HepG2 (cell line): Measurements from ENCODE around the gene UNC50. TPM values are rescaled to one million over a fixed set of nuclear protein-coding genes. Genes with fewer than 3 reads are reported as not detected.

Source experiments
- CREM ChIP-seq, 2 experiments: sonication (generic) in 1 of 2; formaldehyde crosslinking in 1 of 2; IDR thresholded peaks; 2 replicates each; pipeline versions ENCODE4 v1.4.0 to v1.6.1; 2016 to 2020; ENCODE audit warnings: antibody characterized with exemption in 1 of 2, mild to moderate bottlenecking in 1 of 2, missing genetic modification reagents in 1 of 2
- FIP1L1 ChIP-seq: fragments of 200-400 bp; formaldehyde crosslinking; IDR thresholded peaks from 2 replicates; pipeline ENCODE4 v1.6.1; 2018; ENCODE audit warnings: low read depth, mild to moderate bottlenecking, low read length, moderate library complexity, borderline replicate concordance; ENCODE audit not compliant: insufficient read depth
- GABPB1 ChIP-seq: IDR thresholded peaks from 2 replicates; pipeline ENCODE4 v1.6.1; 2016; ENCODE audit warnings: mild to moderate bottlenecking, missing genetic modification reagents, moderate library complexity, missing compliant biosample characterization
- HOXA5 ChIP-seq: sonication (generic); formaldehyde crosslinking; IDR thresholded peaks from 2 replicates; pipeline ENCODE4 v1.4.0; 2020; ENCODE audit warnings: missing genetic modification reagents
- KMT2A ChIP-seq: sonication (generic); formaldehyde crosslinking; IDR thresholded peaks from 2 replicates; pipeline ENCODE4 v1.4.0; 2020; ENCODE audit warnings: missing genetic modification reagents
- RFX1 ChIP-seq: fragments of 450-650 bp; IDR thresholded peaks from 2 replicates; pipeline ENCODE4 v1.6.1; 2017
- ZNF224 ChIP-seq: sonication (generic); formaldehyde crosslinking; IDR thresholded peaks from 2 replicates; pipeline ENCODE4 v1.5.0; 2020; ENCODE audit warnings: mild to moderate bottlenecking, missing genetic modification reagents
- ZNF331 ChIP-seq: sonication (generic); formaldehyde crosslinking; IDR thresholded peaks from 2 replicates; pipeline ENCODE4 v1.4.0; 2020; ENCODE audit warnings: missing genetic modification reagents
- polyA plus RNA-seq, 8 experiments: library from polyadenylated mRNA; depleted of rRNA in 3 of 8; stranded (reverse) in 7 of 8; unstranded in 1 of 8; fragments of >200 nt; fragmentation: Illumina TruSeq in 4 of 8; extraction: Trizol in 4 of 8; gene quantifications; 2 replicates each; pipeline versions ENCODE4 v1.2.1 to v1.2.3, GENCODE V29; 2011 to 2016; ENCODE audit warnings: low read depth in 4 of 8, missing spikeins in 1 of 8, mixed read lengths in 1 of 8; ENCODE audit not compliant: insufficient read depth in 1 of 8
- total RNA-seq, 5 experiments: library from RNA; depleted of rRNA; stranded (reverse); fragments of >200 nt; fragmentation: Illumina TruSeq; extraction: Trizol; gene quantifications; 2 replicates each; pipeline ENCODE4 v1.2.3, GENCODE V29; 2016; ENCODE audit warnings: low read depth in 1 of 5
- TF ChIP-seq, protein P1 (sequence below): sonication (generic); formaldehyde crosslinking; conservative IDR thresholded peaks from 2 replicates; pipeline ENCODE4 v1.8.0; 2022; ENCODE audit warnings: mild to moderate bottlenecking, moderate library complexity, missing genetic modification reagents
- TF ChIP-seq, protein P2 (sequence below): sonication (generic); formaldehyde crosslinking; IDR thresholded peaks from 2 replicates; pipeline ENCODE4 v1.5.1; 2020; ENCODE audit warnings: mild to moderate bottlenecking, missing genetic modification reagents, borderline replicate concordance
- TF ChIP-seq, protein P3 (sequence below): sonication (generic); formaldehyde crosslinking; IDR thresholded peaks from 2 replicates; pipeline ENCODE4 v1.4.0; 2020; ENCODE audit warnings: low read depth, missing genetic modification reagents
- TF ChIP-seq, protein P4 (sequence below): sonication (generic); formaldehyde crosslinking; IDR thresholded peaks from 2 replicates; pipeline ENCODE4 v1.4.0; 2020; ENCODE audit warnings: missing genetic modification reagents
- TF ChIP-seq, protein P5 (sequence below): sonication (generic); formaldehyde crosslinking; IDR thresholded peaks from 2 replicates; pipeline ENCODE4 v1.5.1; 2020; ENCODE audit warnings: missing genetic modification reagents, mild to moderate bottlenecking, borderline replicate concordance

Gene UNC50
- total and polyA plus RNA-seq, 2 of the 13 experiments (the other 11 are each of a cell fraction or from before 2014, with no cell fraction given) = 92.6 to 95.6 TPM

DNA sequence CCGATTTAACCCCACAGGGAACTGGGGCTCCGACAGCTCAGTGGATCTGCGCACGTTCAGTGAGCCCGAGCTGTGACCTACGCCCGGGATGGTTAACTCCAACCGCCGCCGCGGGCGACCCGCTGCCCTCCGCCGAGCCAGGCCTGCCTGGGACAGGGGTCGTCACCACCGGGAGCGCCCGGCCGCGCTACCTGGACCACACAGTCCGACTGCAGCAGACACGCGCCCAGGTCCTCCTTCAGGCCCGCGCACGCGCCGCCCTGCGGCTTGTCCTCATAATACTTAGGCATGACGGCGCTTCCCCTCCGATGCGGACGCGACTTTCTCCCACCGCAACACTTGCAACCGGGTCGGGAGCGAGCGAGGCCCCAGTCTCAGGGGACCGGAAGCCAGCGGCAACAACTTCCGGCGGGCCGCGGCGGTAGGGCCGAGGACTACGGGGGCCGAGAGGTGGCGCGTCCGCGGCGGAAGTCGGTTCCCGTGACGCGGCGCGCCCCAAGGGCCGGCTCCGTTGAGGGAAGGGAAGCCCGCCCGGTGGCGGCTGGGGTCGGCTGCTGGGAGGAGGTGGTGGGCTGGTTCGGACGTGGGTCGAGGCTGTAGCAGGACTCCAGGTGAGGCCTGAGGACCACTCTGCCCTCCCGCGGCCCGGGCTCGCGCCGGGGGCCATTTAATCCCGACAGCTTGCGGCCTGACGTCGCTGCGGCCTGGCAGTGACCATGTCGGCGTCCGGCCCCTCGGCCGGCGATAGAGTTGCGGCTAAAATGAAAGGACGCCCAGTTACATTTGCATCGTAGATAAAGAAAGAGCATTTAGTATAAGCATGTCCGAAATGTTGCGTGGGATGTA, at the start of gene UNC50, which contains the start of gene COA5 (continued):
- TF ChIP-seq, protein P1, sequence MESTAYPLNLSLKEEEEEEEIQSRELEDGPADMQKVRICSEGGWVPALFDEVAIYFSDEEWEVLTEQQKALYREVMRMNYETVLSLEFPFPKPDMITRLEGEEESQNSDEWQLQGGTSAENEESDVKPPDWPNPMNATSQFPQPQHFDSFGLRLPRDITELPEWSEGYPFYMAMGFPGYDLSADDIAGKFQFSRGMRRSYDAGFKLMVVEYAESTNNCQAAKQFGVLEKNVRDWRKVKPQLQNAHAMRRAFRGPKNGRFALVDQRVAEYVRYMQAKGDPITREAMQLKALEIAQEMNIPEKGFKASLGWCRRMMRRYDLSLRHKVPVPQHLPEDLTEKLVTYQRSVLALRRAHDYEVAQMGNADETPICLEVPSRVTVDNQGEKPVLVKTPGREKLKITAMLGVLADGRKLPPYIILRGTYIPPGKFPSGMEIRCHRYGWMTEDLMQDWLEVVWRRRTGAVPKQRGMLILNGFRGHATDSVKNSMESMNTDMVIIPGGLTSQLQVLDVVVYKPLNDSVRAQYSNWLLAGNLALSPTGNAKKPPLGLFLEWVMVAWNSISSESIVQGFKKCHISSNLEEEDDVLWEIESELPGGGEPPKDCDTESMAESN (CRISPR knock-in tag) = peak; percentile 95
- TF ChIP-seq KMT2A (CRISPR knock-in tag) (peak; percentile 100), ZNF331 (CRISPR knock-in tag) (peak; percentile 94), ZNF224 (CRISPR knock-in tag) (peak; percentile 95; the same call in 1 of the 2 replicates), GABPB1 (CRISPR knock-in tag) (peak; percentile 100), RFX1 (no peak), HOXA5 (CRISPR knock-in tag) (peak; percentile 98), FIP1L1 (no peak), CREM (IDR thresholded peaks at IDR 0.05) (peak; percentile 63; the same call in 1 of the 2 replicates), CREM (CRISPR knock-in tag; IDR thresholded peaks at IDR 0.05) (no peak)
- TF ChIP-seq, protein P2, sequence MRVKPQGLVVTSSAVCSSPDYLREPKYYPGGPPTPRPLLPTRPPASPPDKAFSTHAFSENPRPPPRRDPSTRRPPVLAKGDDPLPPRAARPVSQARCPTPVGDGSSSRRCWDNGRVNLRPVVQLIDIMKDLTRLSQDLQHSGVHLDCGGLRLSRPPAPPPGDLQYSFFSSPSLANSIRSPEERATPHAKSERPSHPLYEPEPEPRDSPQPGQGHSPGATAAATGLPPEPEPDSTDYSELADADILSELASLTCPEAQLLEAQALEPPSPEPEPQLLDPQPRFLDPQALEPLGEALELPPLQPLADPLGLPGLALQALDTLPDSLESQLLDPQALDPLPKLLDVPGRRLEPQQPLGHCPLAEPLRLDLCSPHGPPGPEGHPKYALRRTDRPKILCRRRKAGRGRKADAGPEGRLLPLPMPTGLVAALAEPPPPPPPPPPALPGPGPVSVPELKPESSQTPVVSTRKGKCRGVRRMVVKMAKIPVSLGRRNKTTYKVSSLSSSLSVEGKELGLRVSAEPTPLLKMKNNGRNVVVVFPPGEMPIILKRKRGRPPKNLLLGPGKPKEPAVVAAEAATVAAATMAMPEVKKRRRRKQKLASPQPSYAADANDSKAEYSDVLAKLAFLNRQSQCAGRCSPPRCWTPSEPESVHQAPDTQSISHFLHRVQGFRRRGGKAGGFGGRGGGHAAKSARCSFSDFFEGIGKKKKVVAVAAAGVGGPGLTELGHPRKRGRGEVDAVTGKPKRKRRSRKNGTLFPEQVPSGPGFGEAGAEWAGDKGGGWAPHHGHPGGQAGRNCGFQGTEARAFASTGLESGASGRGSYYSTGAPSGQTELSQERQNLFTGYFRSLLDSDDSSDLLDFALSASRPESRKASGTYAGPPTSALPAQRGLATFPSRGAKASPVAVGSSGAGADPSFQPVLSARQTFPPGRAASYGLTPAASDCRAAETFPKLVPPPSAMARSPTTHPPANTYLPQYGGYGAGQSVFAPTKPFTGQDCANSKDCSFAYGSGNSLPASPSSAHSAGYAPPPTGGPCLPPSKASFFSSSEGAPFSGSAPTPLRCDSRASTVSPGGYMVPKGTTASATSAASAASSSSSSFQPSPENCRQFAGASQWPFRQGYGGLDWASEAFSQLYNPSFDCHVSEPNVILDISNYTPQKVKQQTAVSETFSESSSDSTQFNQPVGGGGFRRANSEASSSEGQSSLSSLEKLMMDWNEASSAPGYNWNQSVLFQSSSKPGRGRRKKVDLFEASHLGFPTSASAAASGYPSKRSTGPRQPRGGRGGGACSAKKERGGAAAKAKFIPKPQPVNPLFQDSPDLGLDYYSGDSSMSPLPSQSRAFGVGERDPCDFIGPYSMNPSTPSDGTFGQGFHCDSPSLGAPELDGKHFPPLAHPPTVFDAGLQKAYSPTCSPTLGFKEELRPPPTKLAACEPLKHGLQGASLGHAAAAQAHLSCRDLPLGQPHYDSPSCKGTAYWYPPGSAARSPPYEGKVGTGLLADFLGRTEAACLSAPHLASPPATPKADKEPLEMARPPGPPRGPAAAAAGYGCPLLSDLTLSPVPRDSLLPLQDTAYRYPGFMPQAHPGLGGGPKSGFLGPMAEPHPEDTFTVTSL (CRISPR knock-in tag) = peak; percentile 42; the same call in 1 of the 2 replicates
- TF ChIP-seq, protein P3, sequence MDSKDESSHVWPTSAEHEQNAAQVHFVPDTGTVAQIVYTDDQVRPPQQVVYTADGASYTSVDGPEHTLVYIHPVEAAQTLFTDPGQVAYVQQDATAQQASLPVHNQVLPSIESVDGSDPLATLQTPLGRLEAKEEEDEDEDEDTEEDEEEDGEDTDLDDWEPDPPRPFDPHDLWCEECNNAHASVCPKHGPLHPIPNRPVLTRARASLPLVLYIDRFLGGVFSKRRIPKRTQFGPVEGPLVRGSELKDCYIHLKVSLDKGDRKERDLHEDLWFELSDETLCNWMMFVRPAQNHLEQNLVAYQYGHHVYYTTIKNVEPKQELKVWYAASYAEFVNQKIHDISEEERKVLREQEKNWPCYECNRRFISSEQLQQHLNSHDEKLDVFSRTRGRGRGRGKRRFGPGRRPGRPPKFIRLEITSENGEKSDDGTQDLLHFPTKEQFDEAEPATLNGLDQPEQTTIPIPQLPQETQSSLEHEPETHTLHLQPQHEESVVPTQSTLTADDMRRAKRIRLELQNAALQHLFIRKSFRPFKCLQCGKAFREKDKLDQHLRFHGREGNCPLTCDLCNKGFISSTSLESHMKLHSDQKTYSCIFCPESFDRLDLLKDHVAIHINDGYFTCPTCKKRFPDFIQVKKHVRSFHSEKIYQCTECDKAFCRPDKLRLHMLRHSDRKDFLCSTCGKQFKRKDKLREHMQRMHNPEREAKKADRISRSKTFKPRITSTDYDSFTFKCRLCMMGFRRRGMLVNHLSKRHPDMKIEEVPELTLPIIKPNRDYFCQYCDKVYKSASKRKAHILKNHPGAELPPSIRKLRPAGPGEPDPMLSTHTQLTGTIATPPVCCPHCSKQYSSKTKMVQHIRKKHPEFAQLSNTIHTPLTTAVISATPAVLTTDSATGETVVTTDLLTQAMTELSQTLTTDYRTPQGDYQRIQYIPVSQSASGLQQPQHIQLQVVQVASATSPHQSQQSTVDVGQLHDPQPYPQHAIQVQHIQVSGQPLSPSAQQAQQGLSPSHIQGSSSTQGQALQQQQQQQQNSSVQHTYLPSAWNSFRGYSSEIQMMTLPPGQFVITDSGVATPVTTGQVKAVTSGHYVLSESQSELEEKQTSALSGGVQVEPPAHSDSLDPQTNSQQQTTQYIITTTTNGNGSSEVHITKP (CRISPR knock-in tag) = no peak; the same call in 1 of the 2 replicates
- TF ChIP-seq, protein P4, sequence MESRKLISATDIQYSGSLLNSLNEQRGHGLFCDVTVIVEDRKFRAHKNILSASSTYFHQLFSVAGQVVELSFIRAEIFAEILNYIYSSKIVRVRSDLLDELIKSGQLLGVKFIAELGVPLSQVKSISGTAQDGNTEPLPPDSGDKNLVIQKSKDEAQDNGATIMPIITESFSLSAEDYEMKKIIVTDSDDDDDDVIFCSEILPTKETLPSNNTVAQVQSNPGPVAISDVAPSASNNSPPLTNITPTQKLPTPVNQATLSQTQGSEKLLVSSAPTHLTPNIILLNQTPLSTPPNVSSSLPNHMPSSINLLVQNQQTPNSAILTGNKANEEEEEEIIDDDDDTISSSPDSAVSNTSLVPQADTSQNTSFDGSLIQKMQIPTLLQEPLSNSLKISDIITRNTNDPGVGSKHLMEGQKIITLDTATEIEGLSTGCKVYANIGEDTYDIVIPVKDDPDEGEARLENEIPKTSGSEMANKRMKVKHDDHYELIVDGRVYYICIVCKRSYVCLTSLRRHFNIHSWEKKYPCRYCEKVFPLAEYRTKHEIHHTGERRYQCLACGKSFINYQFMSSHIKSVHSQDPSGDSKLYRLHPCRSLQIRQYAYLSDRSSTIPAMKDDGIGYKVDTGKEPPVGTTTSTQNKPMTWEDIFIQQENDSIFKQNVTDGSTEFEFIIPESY (CRISPR knock-in tag) = peak; percentile 51
- TF ChIP-seq, protein P5, sequence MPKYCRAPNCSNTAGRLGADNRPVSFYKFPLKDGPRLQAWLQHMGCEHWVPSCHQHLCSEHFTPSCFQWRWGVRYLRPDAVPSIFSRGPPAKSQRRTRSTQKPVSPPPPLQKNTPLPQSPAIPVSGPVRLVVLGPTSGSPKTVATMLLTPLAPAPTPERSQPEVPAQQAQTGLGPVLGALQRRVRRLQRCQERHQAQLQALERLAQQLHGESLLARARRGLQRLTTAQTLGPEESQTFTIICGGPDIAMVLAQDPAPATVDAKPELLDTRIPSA (CRISPR knock-in tag) = peak; percentile 85
